ENCODE results near the gene OR2A12.

DNA sequence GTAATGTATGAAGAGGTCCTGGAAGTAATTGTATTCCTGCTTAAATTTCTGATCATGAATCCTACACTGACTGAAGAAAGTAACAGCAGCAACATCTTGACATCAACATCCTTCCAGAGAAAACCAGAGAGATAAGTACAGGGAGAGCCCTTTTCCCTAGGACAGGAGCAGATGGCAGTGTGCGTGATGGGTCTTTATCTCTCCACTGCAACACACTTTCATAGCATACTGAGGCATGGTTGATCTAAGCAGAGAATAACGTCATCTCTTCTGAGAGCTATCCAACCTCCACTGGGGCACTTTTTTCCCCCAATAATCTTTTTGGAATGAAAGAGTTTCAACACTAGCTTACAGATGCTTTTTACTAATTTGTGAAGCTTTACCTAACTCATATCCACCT is 16.1 kb upstream of the OR2A12 start:
- TF ChIP-seq, protein P1, sequence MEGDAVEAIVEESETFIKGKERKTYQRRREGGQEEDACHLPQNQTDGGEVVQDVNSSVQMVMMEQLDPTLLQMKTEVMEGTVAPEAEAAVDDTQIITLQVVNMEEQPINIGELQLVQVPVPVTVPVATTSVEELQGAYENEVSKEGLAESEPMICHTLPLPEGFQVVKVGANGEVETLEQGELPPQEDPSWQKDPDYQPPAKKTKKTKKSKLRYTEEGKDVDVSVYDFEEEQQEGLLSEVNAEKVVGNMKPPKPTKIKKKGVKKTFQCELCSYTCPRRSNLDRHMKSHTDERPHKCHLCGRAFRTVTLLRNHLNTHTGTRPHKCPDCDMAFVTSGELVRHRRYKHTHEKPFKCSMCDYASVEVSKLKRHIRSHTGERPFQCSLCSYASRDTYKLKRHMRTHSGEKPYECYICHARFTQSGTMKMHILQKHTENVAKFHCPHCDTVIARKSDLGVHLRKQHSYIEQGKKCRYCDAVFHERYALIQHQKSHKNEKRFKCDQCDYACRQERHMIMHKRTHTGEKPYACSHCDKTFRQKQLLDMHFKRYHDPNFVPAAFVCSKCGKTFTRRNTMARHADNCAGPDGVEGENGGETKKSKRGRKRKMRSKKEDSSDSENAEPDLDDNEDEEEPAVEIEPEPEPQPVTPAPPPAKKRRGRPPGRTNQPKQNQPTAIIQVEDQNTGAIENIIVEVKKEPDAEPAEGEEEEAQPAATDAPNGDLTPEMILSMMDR (IDR thresholded peaks at IDR 0.05; ENCODE audit: poor library complexity) = no peak
- TF ChIP-seq EZH2phosphoT487 (IDR thresholded peaks at IDR 0.05; ENCODE audit: low read depth, severe bottlenecking, unreplicated experiment) = no peak
- no peak for TF ChIP-seq EZH2 (IDR thresholded peaks at IDR 0.05; ENCODE audit: borderline replicate concordance)

Data from hepatocyte (in vitro differentiated cells).